Occipital lobe (tissue), 2 donors: ENCODE data around the gene PTGS2. TPM values are rescaled to one million over a fixed set of nuclear protein-coding genes. Genes with fewer than 3 reads are reported as not detected.

Experiments used
- DNase-seq: peaks from one replicate; lab custom pipeline; 2025; lab: John Stamatoyannopoulos, UW
- total RNA-seq: library from RNA; depleted of rRNA; stranded (reverse); fragments of >200 nt; gene quantifications from one replicate; pipeline ENCODE4 v1.2.3, GENCODE V29; 2014

PTGS2 gene
- 1.7 TPM for total RNA-seq

GRCh38 chr1:186680245-186681061 is at the start of gene PTGS2:
PTGS2 (minus strand) TSS chr1:186680423; CDS start chr1:186680290, 133 bp downstream.
- DNase-seq: peak; percentile 66

GRCh38 chr1:186722711-186723309 is 42.6 kb upstream of the PTGS2 start:
- DNase-seq: no peak

GRCh38 chr1:186717286-186717685 is 37.1 kb upstream of the PTGS2 start:
- no peak for DNase-seq

GRCh38 chr1:186715887-186716809 is 35.9 kb upstream of the PTGS2 start:
- no peak for DNase-seq

- no peak for DNase-seq
These were observed 30.5 kb upstream of the PTGS2 start for GRCh38 chr1:186710696-186711095.

- no peak for DNase-seq
These were observed 28.5 kb upstream of the PTGS2 start for GRCh38 chr1:186708694-186709097.

- no peak for DNase-seq
These were observed 23.1 kb upstream of the PTGS2 start for GRCh38 chr1:186703209-186703766.

GRCh38 chr1:186700722-186701121 is 20.5 kb upstream of the PTGS2 start:
- DNase-seq: no peak

GRCh38 chr1:186699519-186699918 is 19.3 kb upstream of the PTGS2 start:
- DNase-seq: no peak

GRCh38 chr1:186689907-186690306 is 9.7 kb upstream of the PTGS2 start:
- DNase-seq: no peak

- no peak for DNase-seq
These were observed 9.2 kb upstream of the PTGS2 start for GRCh38 chr1:186689376-186689775.

- DNase-seq: no peak
These were observed 3.6 kb upstream of the PTGS2 start for GRCh38 chr1:186683652-186684410.

GRCh38 chr1:186682736-186683135 is 2.5 kb upstream of the PTGS2 start:
- DNase-seq: no peak

- no peak for DNase-seq
These were observed 1.6 kb upstream of the PTGS2 start for GRCh38 chr1:186681801-186682200.

GRCh38 chr1:186681121-186681520 is 898 bp upstream of the PTGS2 start:
- no peak for DNase-seq

- no peak for DNase-seq
These were observed 339 bp downstream of the PTGS2 start for GRCh38 chr1:186679924-186680244.

- DNase-seq: no peak
These were observed 2.1 kb downstream of the PTGS2 start for GRCh38 chr1:186678155-186678554.

GRCh38 chr1:186672596-186672995 is 7.6 kb downstream of the PTGS2 start:
- DNase-seq: no peak

GRCh38 chr1:186672131-186672530 is 8.1 kb downstream of the PTGS2 start:
- no peak for DNase-seq

GRCh38 chr1:186671136-186671825 is 8.9 kb downstream of the PTGS2 start:
- no peak for DNase-seq
